Loucy (cell line): ENCODE results near the gene UBE2O.

ENCODE experiments used
- EZH2phosphoT487 ChIP-seq: fragments of 200-600 bp; IDR thresholded peaks from 2 replicates; pipeline ENCODE4 v1.6.1; 2018; ENCODE audit warnings: antibody characterized with exemption, mild to moderate bottlenecking, moderate library complexity, borderline replicate concordance
- TF ChIP-seq, protein P1 (sequence below): fragments of 200-600 bp; sonication (generic); conservative IDR thresholded peaks from 2 replicates; pipeline ENCODE4 v1.5.1; 2014; ENCODE audit warnings: mild to moderate bottlenecking, antibody characterized with exemption, low read length

DNA sequence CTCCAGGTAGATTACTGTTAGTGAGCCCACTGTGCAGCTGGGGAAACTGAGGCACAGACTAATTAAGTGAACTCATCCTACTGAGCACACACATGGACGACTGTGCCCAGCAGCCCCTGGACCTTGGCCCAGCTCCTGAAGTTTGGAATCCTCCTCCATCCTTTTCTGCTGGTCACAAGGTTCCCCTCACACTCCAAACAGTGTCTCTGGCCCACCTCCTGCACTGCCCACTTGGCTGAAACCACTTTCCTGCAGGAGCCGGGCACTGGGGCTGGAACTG, 44.7 kb upstream of the UBE2O start:
- TF ChIP-seq, protein P1, sequence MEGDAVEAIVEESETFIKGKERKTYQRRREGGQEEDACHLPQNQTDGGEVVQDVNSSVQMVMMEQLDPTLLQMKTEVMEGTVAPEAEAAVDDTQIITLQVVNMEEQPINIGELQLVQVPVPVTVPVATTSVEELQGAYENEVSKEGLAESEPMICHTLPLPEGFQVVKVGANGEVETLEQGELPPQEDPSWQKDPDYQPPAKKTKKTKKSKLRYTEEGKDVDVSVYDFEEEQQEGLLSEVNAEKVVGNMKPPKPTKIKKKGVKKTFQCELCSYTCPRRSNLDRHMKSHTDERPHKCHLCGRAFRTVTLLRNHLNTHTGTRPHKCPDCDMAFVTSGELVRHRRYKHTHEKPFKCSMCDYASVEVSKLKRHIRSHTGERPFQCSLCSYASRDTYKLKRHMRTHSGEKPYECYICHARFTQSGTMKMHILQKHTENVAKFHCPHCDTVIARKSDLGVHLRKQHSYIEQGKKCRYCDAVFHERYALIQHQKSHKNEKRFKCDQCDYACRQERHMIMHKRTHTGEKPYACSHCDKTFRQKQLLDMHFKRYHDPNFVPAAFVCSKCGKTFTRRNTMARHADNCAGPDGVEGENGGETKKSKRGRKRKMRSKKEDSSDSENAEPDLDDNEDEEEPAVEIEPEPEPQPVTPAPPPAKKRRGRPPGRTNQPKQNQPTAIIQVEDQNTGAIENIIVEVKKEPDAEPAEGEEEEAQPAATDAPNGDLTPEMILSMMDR = no peak
- TF ChIP-seq EZH2phosphoT487 = no peak
